Measurements from ENCODE around the gene ARPC4.

- TF ChIP-seq CTCF (IDR thresholded peaks at IDR 0.05) (no peak), POLR2A (IDR thresholded peaks at IDR 0.05) (no peak), POLR2AphosphoS5 (IDR thresholded peaks at IDR 0.05) (no peak)
These were observed 43.6 kb upstream of the ARPC4 start for GRCh38 chr3:9749296-9749644.
